Measurements from ENCODE around the gene ACSL3. TPM values are rescaled to one million over a fixed set of nuclear protein-coding genes. Genes with fewer than 3 reads are reported as not detected.

The ACSL3 gene
- total and polyA plus RNA-seq, 2 donors (not counting 3 experiments of a cell fraction or from before 2014, with no cell fraction given): 58.7 to 139 TPM

GRCh38 chr2:222960126-222960525 lies 99.3 kb downstream of the ACSL3 start:
- no peaks in the 10 kb centered on the region for H3K79me2 ChIP-seq (ENCODE audit: control insufficient read depth, insufficient read depth, low read length)
- peaks cover 0 to 8% of the 10 kb centered on the region in 2 experiments for H3K27me3 ChIP-seq (ENCODE audit: control insufficient read depth in 2 of 2, insufficient read depth in 2 of 2, low read length in 2 of 2)
- no peak overlapping the region for H2AFZ ChIP-seq (ENCODE audit: low read depth, low read length)
- no peaks in the 10 kb centered on the region for H3K4me1 ChIP-seq (ENCODE audit: control insufficient read depth, extremely low read depth, insufficient read depth, low read length)
- no peak overlapping the region for H3K27ac ChIP-seq (ENCODE audit: insufficient read depth, low read depth, low read length)
- H3K36me3 ChIP-seq (ENCODE audit: control insufficient read depth in 2 of 2, extremely low read depth in 1 of 2, insufficient read depth in 2 of 2, low read length in 2 of 2): no peaks in the 10 kb centered on the region
- no TSS peak for BruUV-seq (replicated peaks)
- CTCF ChIA-PET: interaction anchor here (1.7 to 2.0 kb wide), 2 partner anchors 16 to 21 kb away, joined by 6 to 8 read pairs; no protein-coding TSS in a partner anchor
- dilution Hi-C loops (cut with MboI; ENCODE audit: extremely low pct_ligation_motif_present, low sequenced_read_pairs): no loop called here
- H3K4me2 ChIP-seq (ENCODE audit: insufficient read depth, low read length): no peak overlapping the region
- TF ChIP-seq MAX (IDR thresholded peaks at IDR 0.05; ENCODE audit: insufficient read depth, insufficient read length) (no peak), GATA2 (IDR thresholded peaks at IDR 0.05; ENCODE audit: insufficient read depth, insufficient read length, low read depth, low read length) (no peak), MYC (IDR thresholded peaks at IDR 0.05; ENCODE audit: low read depth, low read length) (no peak), CTCF (IDR thresholded peaks at IDR 0.05; ENCODE audit: extremely low read depth in 1 of 2, insufficient read depth in 1 of 2, low read depth in 1 of 2, low read length in 2 of 2) (no peak), FOS (IDR thresholded peaks at IDR 0.05; ENCODE audit: borderline replicate concordance, insufficient read depth, low read length) (no peak), EZH2 (IDR thresholded peaks at IDR 0.05; ENCODE audit: borderline replicate concordance, low read depth, low read length, severe bottlenecking) (no peak), POLR2AphosphoS5 (IDR thresholded peaks at IDR 0.05; ENCODE audit: insufficient read depth, low read depth, low read length) (no peak), JUN (IDR thresholded peaks at IDR 0.05; ENCODE audit: borderline replicate concordance, insufficient read depth, insufficient read length, low read depth) (no peak), POLR2A (IDR thresholded peaks at IDR 0.05; ENCODE audit: low read depth, low read length) (no peak)
- no peaks in the 10 kb centered on the region for H3K9me3 ChIP-seq (replicated peaks; ENCODE audit: control insufficient read depth, insufficient read depth, low read length)
- POLR2A ChIA-PET: interaction anchor here (0.6 kb wide), 1 partner anchor 262 kb away, joined by 6 read pairs; no protein-coding TSS in a partner anchor
- no peaks in the 10 kb centered on the region for H3K9me1 ChIP-seq (replicated peaks; ENCODE audit: control insufficient read depth, extremely low read depth, insufficient read depth, low read length)
- FAIRE-seq (no peak), DNase-seq (ENCODE audit: low read depth, low spot score) (no peak)
- H3K4me3 ChIP-seq (replicated peaks in 1 of 3; ENCODE audit: insufficient read depth in 1 of 3, low read depth in 1 of 3, low read length in 3 of 3): no peak overlapping the region
- H3K9ac ChIP-seq (replicated peaks; ENCODE audit: extremely low read depth, insufficient read depth, low read length): no peak overlapping the region
- intact Hi-C loops (cut with micrococcal nuclease): no loop called here
- H4K20me1 ChIP-seq (replicated peaks; ENCODE audit: control insufficient read depth, extremely low read depth, insufficient read depth, low read length): no peaks in the 10 kb centered on the region

Measured in endothelial cell of umbilical vein (primary cell).